Raji (cell line): ENCODE results near the gene C14orf93.

Experiments
- POLR2A ChIP-seq: IDR thresholded peaks from 2 replicates; pipeline ENCODE4 v1.6.1; 2011; ENCODE audit warnings: low read depth, low read length, control low read depth; ENCODE audit not compliant: insufficient read depth

Gene C14orf93

GRCh38 chr14:23017091-23017490 lies 7.1 kb upstream of the C14orf93 start:
- no peak for TF ChIP-seq POLR2A

- no peak for TF ChIP-seq POLR2A
Measured at GRCh38 chr14:23015618-23016017, 5.7 kb upstream of the C14orf93 start.

DNA sequence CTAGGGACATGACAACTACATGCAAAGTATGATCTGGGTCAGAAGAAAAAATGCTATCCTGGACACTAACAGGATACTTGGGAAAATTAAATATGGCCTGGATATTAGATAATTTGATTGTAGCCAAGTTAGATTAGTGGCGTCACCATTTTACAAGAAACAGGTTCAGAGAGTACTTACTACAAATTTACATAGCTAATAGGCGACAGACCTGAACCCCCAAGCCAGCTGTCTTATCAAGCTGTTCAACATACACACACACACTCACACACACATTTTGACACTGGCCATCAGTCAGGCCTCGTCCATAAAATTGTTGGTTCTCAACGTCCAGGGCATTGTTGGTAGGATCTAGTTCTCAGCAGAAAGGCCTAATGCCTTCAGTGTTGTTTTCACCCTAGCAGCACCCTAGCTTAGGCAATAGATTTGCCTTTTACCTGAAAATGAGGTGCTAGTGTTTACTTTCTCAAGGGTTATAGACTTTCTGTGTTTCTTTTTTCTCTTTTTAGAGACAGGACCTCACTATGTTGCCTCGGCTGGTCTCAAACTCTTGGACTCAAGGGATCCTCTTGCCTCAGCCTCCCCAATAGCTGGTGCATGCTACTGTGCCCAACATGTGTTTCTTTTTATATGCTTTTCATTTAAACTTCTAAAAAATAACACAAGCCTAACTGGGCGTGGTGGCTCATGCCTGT lies 3.3 kb upstream of the C14orf93 start:
- no peak for TF ChIP-seq POLR2A

- TF ChIP-seq POLR2A = no peak
Measured at GRCh38 chr14:23009483-23009938, 432 bp downstream of the C14orf93 start.

GRCh38 chr14:23008831-23009230 lies 1.1 kb downstream of the C14orf93 start:
- TF ChIP-seq POLR2A = no peak

GRCh38 chr14:23006544-23007419 lies 3.2 kb downstream of the C14orf93 start:
- peak; percentile 96 for TF ChIP-seq POLR2A

DNA sequence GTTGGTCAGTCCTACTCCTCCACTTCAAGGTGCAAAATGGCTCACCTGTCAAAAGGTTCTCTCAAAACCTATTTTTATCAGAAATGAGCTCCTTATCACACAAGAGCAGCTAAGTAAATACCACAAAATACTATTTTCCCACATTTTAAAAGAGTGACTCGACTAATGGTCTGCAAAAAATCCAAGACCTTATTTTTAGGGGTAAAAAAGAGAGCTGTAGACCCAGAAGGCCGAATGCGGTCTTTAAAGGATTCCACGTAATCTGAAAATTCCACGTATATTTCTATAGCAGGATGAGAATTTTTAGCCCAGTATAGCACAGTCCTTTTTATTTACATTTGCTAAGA lies 3.8 kb downstream of the C14orf93 start:
- TF ChIP-seq POLR2A = no peak

GRCh38 chr14:23005451-23006187 lies 4.3 kb downstream of the C14orf93 start:
- TF ChIP-seq POLR2A = no peak

GRCh38 chr14:23002592-23002991 lies 7.4 kb downstream of the C14orf93 start:
- TF ChIP-seq POLR2A = no peak

GRCh38 chr14:23000860-23001259 lies 9.1 kb downstream of the C14orf93 start:
- TF ChIP-seq POLR2A = no peak

GRCh38 chr14:22998329-22999012 lies 11.5 kb downstream of the C14orf93 start:
- TF ChIP-seq POLR2A = no peak

GRCh38 chr14:22997676-22998323 lies 12.1 kb downstream of the C14orf93 start:
- TF ChIP-seq POLR2A = no peak

DNA sequence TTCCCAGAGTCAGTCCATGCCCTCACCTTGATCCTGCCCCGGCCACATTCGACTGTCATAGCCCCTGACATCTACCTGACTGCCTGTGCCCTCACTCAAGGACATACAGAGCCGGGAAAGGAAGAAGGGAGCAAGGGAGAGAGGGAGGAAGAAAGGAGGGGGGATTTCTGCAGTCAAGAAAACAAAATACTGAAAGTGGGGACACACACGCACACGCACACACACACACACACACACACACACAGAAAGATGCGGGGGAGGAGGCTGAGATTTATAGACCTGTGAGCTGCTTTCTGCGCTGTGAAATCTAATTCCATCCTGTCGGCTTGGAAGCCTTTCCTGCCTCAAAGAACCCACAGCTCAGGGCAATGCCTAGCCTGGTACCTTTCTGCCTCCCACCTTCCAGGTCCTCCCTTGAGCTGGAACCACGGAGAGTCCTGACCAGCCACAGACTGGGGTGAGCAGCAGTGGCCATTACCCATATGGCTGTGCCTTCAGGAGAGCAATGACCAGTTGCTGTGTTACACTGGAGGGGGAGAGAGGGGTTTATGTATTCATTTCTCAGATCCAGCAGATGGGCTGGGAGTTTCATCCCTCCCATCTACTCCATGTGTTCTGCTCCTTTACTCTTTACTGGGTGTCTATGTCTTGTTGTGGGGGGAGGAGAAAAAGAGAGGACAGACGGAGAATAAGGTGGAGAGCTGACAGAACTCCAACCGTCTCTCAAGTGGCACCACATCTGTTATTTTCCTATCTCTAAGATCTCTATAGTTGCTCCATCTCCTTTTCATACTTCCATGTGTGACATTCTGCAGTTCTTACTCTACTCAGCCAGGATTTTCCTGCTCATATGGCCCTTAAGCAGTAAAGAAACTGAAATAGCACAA lies 12.9 kb downstream of the C14orf93 start:
- no peak for TF ChIP-seq POLR2A
